Femur (tissue), 1 donor: Measurements from ENCODE around the gene GLYATL1.
A peak's percentile ranks its signal among the peaks of the same experiment; 100 is the strongest.

Source experiments
- DNase-seq: peaks from one replicate; pipeline ENCODE4 v3.0.0-alpha.2; 2017

Gene GLYATL1

GRCh38 chr11:58927393-58928106 lies 11.7 kb upstream of the GLYATL1 start:
- DNase-seq: peak; percentile 63

GRCh38 chr11:58928107-58928499 lies 11.2 kb upstream of the GLYATL1 start:
- no peak for DNase-seq

- no peak for DNase-seq
Observed at GRCh38 chr11:58928691-58929090, 10.6 kb upstream of the GLYATL1 start.

GRCh38 chr11:58930926-58931325 lies 8.4 kb upstream of the GLYATL1 start:
- DNase-seq: no peak

- DNase-seq: no peak
Observed at GRCh38 chr11:58933661-58934060, 5.6 kb upstream of the GLYATL1 start.

- no peak for DNase-seq
Observed at GRCh38 chr11:58934945-58935513, 4.3 kb upstream of the GLYATL1 start.

- DNase-seq: no peak
Observed at GRCh38 chr11:58938398-58938797, 890 bp upstream of the GLYATL1 start.

GRCh38 chr11:58940028-58940427 lies 740 bp downstream of the GLYATL1 start:
- no peak for DNase-seq

GRCh38 chr11:58941838-58942237 lies 2.5 kb downstream of the GLYATL1 start:
- DNase-seq: no peak

GRCh38 chr11:58945663-58946062 lies 6.4 kb downstream of the GLYATL1 start:
- DNase-seq: no peak

- DNase-seq: no peak
Observed at GRCh38 chr11:58949184-58949583, 9.9 kb downstream of the GLYATL1 start.

GRCh38 chr11:58957922-58958321 lies 18.6 kb downstream of the GLYATL1 start:
- DNase-seq: no peak

GRCh38 chr11:58958500-58958899 lies 19.2 kb downstream of the GLYATL1 start:
- no peak for DNase-seq

- peak; percentile 28 for DNase-seq
Observed at GRCh38 chr11:58963551-58964104, 24.3 kb downstream of the GLYATL1 start.

GRCh38 chr11:58965246-58965985 lies 26.1 kb downstream of the GLYATL1 start:
- DNase-seq: no peak

- DNase-seq: no peak
Observed at GRCh38 chr11:58968251-58968711, 29.0 kb downstream of the GLYATL1 start.

- no peak for DNase-seq
Observed at GRCh38 chr11:58977470-58977869, 38.2 kb downstream of the GLYATL1 start.

- no peak for DNase-seq
Observed at GRCh38 chr11:58979222-58979621, 39.9 kb downstream of the GLYATL1 start.

- DNase-seq: no peak
Observed at GRCh38 chr11:58980159-58980843, 41.0 kb downstream of the GLYATL1 start.

- DNase-seq: no peak
Observed at GRCh38 chr11:58992489-58992888, 53.2 kb downstream of the GLYATL1 start.

- no peak for DNase-seq
Observed at GRCh38 chr11:58994171-58994570, 54.9 kb downstream of the GLYATL1 start.

GRCh38 chr11:58998480-58999290 lies 59.4 kb downstream of the GLYATL1 start:
- no peak for DNase-seq
